Activated CD4-positive, alpha-beta T cell treated with anti-CD3 and anti-CD28 coated beads, Interleukin-2, amount 50 U/mL, for 4 hours (primary cell): Measurements from ENCODE around the gene SLC15A4.
"Not testable (repeated sequence)": the region's sequence is repeated elsewhere in the genome, so short reads cannot be mapped to it uniquely, and the experiment has no call there.

Experiments
- DNase-seq, 2 experiments: peaks; one replicate each; pipeline ENCODE4 v3.0.0-alpha.2; 2020

Gene SLC15A4

GRCh38 chr12:128843538-128843937 lies 19.8 kb upstream of the SLC15A4 start:
- no peak for DNase-seq

GRCh38 chr12:128842579-128842978 lies 18.8 kb upstream of the SLC15A4 start:
- no peak for DNase-seq

- DNase-seq: no peak
Measured at GRCh38 chr12:128840862-128841468, 17.2 kb upstream of the SLC15A4 start.

- not testable (repeated sequence) for DNase-seq
Measured at GRCh38 chr12:128839885-128840284, 16.1 kb upstream of the SLC15A4 start.

- DNase-seq: no peak
Measured at GRCh38 chr12:128833418-128833817, 9.7 kb upstream of the SLC15A4 start.

- DNase-seq: no peak
Measured at GRCh38 chr12:128830505-128830893, 6.7 kb upstream of the SLC15A4 start.

- no peak for DNase-seq
Measured at GRCh38 chr12:128829861-128830504, 6.2 kb upstream of the SLC15A4 start.

GRCh38 chr12:128827724-128828123 lies 4.0 kb upstream of the SLC15A4 start:
- no peak for DNase-seq

- DNase-seq: no peak
Measured at GRCh38 chr12:128825835-128826234, 2.1 kb upstream of the SLC15A4 start.

GRCh38 chr12:128823216-128823915 lies 392 bp downstream of the SLC15A4 start:
- DNase-seq: no peak

GRCh38 chr12:128820723-128821432 lies 2.9 kb downstream of the SLC15A4 start:
- DNase-seq: no peak

GRCh38 chr12:128820253-128820652 lies 3.5 kb downstream of the SLC15A4 start:
- DNase-seq: no peak

- DNase-seq: no peak
Measured at GRCh38 chr12:128819293-128820144, 4.2 kb downstream of the SLC15A4 start.

- DNase-seq: no peak
Measured at GRCh38 chr12:128818065-128819022, 5.4 kb downstream of the SLC15A4 start.

- DNase-seq: no peak
Measured at GRCh38 chr12:128817111-128818015, 6.4 kb downstream of the SLC15A4 start.

- DNase-seq: no peak
Measured at GRCh38 chr12:128816643-128816920, 7.2 kb downstream of the SLC15A4 start.

- no peak for DNase-seq
Measured at GRCh38 chr12:128815779-128816642, 7.7 kb downstream of the SLC15A4 start.

GRCh38 chr12:128814411-128815261 lies 9.1 kb downstream of the SLC15A4 start:
- DNase-seq: no peak

GRCh38 chr12:128813883-128814282 lies 9.9 kb downstream of the SLC15A4 start:
- DNase-seq: no peak
